Measurements from ENCODE around the gene PCSK1. TPM values are rescaled to one million over a fixed set of nuclear protein-coding genes. Genes with fewer than 3 reads are reported as not detected.
A peak's percentile ranks its signal among the peaks of the same experiment; 100 is the strongest.
"Not testable (repeated sequence)": the region's sequence is repeated elsewhere in the genome, so short reads cannot be mapped to it uniquely, and the experiment has no call there.

Gene PCSK1
- total RNA-seq, 3 donors from 2014 or later = 1.5 to 4.4 (median 3.7) TPM

DNA sequence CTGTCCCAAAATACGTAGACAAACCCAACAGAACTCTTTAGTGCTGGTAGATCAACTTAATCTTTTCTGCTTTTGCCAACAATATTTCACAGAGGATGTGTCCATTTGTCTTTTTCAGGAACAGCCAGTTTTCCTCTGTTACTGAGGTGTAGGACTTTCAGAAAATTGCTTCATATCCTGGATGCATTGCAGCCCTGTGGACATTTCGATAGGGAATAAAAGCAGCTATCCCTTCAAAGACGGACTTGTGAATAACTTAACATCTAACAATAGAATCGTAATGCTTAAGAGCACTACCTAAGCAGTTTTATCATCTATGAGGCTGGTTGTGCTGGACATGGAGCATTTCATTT, 59.7 kb downstream of the PCSK1 start:
- intact Hi-C loops (cut with DNase I, micrococcal nuclease) = no loop called here
- TF ChIP-seq, protein P1, sequence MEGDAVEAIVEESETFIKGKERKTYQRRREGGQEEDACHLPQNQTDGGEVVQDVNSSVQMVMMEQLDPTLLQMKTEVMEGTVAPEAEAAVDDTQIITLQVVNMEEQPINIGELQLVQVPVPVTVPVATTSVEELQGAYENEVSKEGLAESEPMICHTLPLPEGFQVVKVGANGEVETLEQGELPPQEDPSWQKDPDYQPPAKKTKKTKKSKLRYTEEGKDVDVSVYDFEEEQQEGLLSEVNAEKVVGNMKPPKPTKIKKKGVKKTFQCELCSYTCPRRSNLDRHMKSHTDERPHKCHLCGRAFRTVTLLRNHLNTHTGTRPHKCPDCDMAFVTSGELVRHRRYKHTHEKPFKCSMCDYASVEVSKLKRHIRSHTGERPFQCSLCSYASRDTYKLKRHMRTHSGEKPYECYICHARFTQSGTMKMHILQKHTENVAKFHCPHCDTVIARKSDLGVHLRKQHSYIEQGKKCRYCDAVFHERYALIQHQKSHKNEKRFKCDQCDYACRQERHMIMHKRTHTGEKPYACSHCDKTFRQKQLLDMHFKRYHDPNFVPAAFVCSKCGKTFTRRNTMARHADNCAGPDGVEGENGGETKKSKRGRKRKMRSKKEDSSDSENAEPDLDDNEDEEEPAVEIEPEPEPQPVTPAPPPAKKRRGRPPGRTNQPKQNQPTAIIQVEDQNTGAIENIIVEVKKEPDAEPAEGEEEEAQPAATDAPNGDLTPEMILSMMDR (IDR thresholded peaks at IDR 0.05) = no peak
- DNase-seq = no peak
- Histone ChIP-seq H3K4me3 (no peak overlapping the region), H3K9me3 (no peaks in the 10 kb centered on the region), H3K36me3 (ENCODE audit: low read depth) (no peaks in the 10 kb centered on the region), H3K4me1 (ENCODE audit: low read depth) (no peaks in the 10 kb centered on the region)
- no peak for ATAC-seq

DNA sequence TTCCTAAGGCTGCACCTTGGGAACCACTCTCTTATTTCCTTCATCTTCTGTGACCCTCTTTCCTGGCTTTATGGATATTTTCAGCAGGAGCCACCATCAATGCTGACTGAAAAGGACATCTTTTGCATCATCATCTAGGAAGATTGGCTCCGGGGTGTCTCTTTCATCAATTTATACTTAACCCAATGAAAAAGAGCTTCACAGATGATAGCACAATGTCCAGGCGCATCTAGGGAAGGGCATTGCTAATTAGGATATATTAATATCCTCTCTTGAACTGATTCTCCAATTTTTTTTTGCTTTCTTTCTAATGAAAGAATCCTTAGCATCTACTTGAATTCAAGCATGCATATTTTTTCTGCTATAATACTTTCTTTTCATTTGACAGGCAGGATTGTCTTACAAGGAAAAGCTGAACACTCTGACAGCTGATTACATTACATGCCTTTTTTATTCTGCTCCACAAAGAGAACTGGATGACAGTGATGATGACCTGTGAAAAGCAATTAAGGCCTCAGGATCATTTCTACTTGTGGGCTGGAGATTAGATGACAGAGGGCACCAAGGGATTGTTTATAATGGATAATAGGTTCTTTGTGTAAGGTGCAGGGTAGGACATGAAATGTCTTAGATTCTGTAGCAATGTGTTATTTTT, 60.2 kb downstream of the PCSK1 start:
- DNase-seq (no peak), ATAC-seq (no peak)
- intact Hi-C loops (cut with DNase I, micrococcal nuclease) = no loop called here
- H3K4me3 ChIP-seq = no peak overlapping the region
- TF ChIP-seq, protein P1 (IDR thresholded peaks at IDR 0.05) = no peak
- H3K4me1 ChIP-seq (ENCODE audit: low read depth) = no peaks in the 10 kb centered on the region
- no peaks in the 10 kb centered on the region for H3K36me3 ChIP-seq (ENCODE audit: low read depth)
- no peaks in the 10 kb centered on the region for H3K9me3 ChIP-seq

DNA sequence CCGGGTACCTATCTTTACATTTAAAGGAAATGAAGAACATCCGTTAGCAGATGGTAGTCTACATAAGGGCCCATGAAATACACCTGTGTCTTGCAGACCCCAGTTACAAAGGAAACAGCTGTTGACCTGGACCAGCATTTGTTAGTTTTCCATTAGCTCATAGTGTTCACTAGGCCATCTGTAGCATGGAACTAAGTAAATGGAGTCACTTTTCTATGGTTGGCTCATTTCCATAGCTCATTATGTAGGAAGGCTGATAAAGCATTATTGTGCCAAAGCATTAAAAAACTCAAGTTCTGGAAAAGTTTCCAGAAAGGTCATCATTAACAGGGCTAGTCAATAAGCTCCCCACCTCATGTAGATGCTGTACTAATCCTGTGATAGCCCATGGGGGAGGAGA, 62.1 kb downstream of the PCSK1 start:
- TF ChIP-seq, protein P1 (IDR thresholded peaks at IDR 0.05) = no peak
- Histone ChIP-seq H3K36me3 (ENCODE audit: low read depth) (no peaks in the 10 kb centered on the region), H3K4me1 (ENCODE audit: low read depth) (no peaks in the 10 kb centered on the region), H3K9me3 (no peaks in the 10 kb centered on the region), H3K4me3 (no peak overlapping the region)
- peak; percentile 42 for ATAC-seq
- no peak for DNase-seq
- intact Hi-C loops (cut with DNase I, micrococcal nuclease) = no loop called here

GRCh38 chr5:96367337-96367736, 65.7 kb downstream of the PCSK1 start:
- H3K36me3 ChIP-seq (ENCODE audit: low read depth); H3K9me3 ChIP-seq; ATAC-seq; H3K4me1 ChIP-seq (ENCODE audit: low read depth); intact Hi-C loops (cut with DNase I, micrococcal nuclease); H3K4me3 ChIP-seq: not testable (repeated sequence)
- peak in 1 of 3 donors; percentile 22 for DNase-seq

GRCh38 chr5:96354237-96354636, 78.8 kb downstream of the PCSK1 start:
- H3K4me1 ChIP-seq (ENCODE audit: low read depth) = no peaks in the 10 kb centered on the region
- TF ChIP-seq, protein P1 (IDR thresholded peaks at IDR 0.05) = no peak
- no peaks in the 10 kb centered on the region for H3K36me3 ChIP-seq (ENCODE audit: low read depth)
- no peak overlapping the region for H3K4me3 ChIP-seq
- intact Hi-C loops (cut with DNase I, micrococcal nuclease) = no loop called here
- H3K9me3 ChIP-seq = no peaks in the 10 kb centered on the region
- no peak for DNase-seq
- ATAC-seq = no peak

DNA sequence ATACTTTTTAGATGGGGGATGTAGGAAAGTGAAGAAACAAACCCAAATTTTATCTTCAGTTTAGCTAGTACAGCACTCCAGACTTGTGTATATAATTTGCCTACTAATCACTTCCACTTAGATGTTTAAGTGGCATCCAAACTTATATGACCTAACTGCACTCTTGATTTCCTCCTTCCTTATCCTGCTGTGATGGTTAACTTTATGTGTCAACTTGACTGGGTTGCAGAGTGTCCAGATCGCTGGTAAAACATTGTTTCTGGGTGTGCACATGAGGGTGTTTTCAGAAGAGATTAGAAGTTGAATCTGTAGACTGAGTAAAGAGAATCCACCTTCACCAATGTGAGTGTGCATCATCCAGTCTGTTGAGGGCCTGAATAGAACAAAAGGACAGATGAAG, 79.8 kb downstream of the PCSK1 start:
- TF ChIP-seq, protein P1 (IDR thresholded peaks at IDR 0.05) = no peak
- Histone ChIP-seq H3K36me3 (ENCODE audit: low read depth) (no peaks in the 10 kb centered on the region), H3K4me1 (ENCODE audit: low read depth) (no peaks in the 10 kb centered on the region), H3K9me3 (no peaks in the 10 kb centered on the region), H3K4me3 (no peak overlapping the region)
- intact Hi-C loops (cut with DNase I, micrococcal nuclease) = no loop called here
- ATAC-seq (peak; percentile 76), DNase-seq (no peak)
